ENCODE results near the gene CHI3L1. TPM values are rescaled to one million over a fixed set of nuclear protein-coding genes. Genes with fewer than 3 reads are reported as not detected.

Gene CHI3L1
- total RNA-seq, 1 experiment from 2014 or later, result 0.24 TPM

- DNase-seq (ENCODE audit: low spot score), result no peak
Observed at GRCh38 chr1:203133970-203134725, 52.4 kb downstream of the CHI3L1 start.

- DNase-seq (ENCODE audit: low spot score), result no peak
Observed at GRCh38 chr1:203131548-203132200, 54.8 kb downstream of the CHI3L1 start.

GRCh38 chr1:203130358-203130985, 56.0 kb downstream of the CHI3L1 start:
- DNase-seq (ENCODE audit: low spot score), result no peak

GRCh38 chr1:203129501-203130231, 56.8 kb downstream of the CHI3L1 start:
- no peak for DNase-seq (ENCODE audit: low spot score)

Other genes starting within 250 kb of the CHI3L1 start
- gene ADIPOR1, start 228.4 kb downstream of the CHI3L1 start, total RNA-seq (2014; rRNA removed; shearing (Covaris generic)), result 121 and 125 TPM in 2 replicates
- 71.5 and 72.0 TPM in 2 replicates for gene CYB5R1, start 219.4 kb downstream of the CHI3L1 start, total RNA-seq (2014; rRNA removed; shearing (Covaris generic))
- 108 and 128 TPM in 2 replicates for gene TMEM183A, start 179.3 kb downstream of the CHI3L1 start, total RNA-seq (2014; rRNA removed; shearing (Covaris generic))
- 2.3 and 6.6 TPM in 2 replicates for gene PPFIA4, start 160.2 kb downstream of the CHI3L1 start, total RNA-seq (2014; rRNA removed; shearing (Covaris generic))
- gene MYOG, start 100.7 kb downstream of the CHI3L1 start, total RNA-seq (2014; rRNA removed; shearing (Covaris generic)), result not detected in 2 replicates
- 21.1 and 30.6 TPM in 2 replicates for gene ADORA1, start 59.0 kb downstream of the CHI3L1 start, total RNA-seq (2014; rRNA removed; shearing (Covaris generic))
- gene MYBPH, start 10.9 kb downstream of the CHI3L1 start, total RNA-seq (2014; rRNA removed; shearing (Covaris generic)), result 0.36 and 0.38 TPM in 2 replicates
- gene CHIT1, start 43.0 kb upstream of the CHI3L1 start, total RNA-seq (2014; rRNA removed; shearing (Covaris generic)), result 0.14 TPM in 1 of 2 replicates, not detected in the other
- 11.3 and 13.2 TPM in 2 replicates for gene BTG2, start 118.8 kb upstream of the CHI3L1 start, total RNA-seq (2014; rRNA removed; shearing (Covaris generic))
- gene FMOD, start 164.4 kb upstream of the CHI3L1 start, total RNA-seq (2014; rRNA removed; shearing (Covaris generic)), result not detected in 2 replicates